ENCODE results near the gene TATDN2.
A peak's percentile ranks its signal among the peaks of the same experiment; 100 is the strongest.

Gene TATDN2

DNA sequence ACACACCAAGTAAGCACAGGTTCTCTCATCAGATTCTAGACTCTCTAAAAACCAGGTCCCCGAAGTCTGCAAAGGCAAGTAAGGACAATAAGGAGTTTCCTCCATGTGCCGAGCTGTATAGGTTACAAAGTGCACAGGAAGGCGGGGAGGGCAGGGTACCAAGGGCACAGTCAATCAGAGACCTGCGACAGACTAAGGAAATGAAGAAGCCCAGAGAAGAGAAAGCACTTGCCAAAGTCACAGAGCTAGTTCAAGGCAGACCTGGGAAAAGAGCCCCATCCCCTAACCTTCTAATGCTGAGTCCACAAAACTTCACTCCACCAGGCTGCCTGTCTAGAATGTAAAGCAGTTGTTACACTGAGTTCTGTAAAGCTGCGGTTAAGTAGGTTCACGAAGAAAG lies 71.0 kb downstream of the TATDN2 start:
- TF ChIP-seq, protein P1, sequence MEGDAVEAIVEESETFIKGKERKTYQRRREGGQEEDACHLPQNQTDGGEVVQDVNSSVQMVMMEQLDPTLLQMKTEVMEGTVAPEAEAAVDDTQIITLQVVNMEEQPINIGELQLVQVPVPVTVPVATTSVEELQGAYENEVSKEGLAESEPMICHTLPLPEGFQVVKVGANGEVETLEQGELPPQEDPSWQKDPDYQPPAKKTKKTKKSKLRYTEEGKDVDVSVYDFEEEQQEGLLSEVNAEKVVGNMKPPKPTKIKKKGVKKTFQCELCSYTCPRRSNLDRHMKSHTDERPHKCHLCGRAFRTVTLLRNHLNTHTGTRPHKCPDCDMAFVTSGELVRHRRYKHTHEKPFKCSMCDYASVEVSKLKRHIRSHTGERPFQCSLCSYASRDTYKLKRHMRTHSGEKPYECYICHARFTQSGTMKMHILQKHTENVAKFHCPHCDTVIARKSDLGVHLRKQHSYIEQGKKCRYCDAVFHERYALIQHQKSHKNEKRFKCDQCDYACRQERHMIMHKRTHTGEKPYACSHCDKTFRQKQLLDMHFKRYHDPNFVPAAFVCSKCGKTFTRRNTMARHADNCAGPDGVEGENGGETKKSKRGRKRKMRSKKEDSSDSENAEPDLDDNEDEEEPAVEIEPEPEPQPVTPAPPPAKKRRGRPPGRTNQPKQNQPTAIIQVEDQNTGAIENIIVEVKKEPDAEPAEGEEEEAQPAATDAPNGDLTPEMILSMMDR (IDR thresholded peaks at IDR 0.05; ENCODE audit: extremely low read depth, missing control alignments), result no peak
- no peak for DNase-seq (ENCODE audit: low spot score)

DNA sequence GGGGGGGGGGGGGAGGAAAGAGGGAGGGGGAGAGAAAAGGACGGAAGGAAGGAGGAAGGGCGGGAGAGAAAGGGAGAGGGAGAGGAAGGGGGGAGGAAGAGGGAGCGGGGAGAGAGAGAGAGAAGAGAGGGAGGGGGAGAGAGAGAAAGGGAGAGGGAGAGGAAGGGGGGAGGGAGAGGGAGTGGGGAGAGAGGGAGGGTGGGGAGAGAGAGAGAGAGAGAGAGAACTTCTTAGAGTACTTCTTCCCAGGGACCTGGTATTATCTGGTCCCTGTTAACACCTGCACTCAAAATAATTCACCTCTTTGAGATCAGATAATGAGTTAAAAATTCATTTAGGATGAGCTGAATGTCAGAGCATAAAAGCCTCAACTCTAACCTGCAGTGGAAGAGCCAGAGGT lies 71.5 kb downstream of the TATDN2 start:
- TF ChIP-seq, protein P1 (IDR thresholded peaks at IDR 0.05; ENCODE audit: extremely low read depth, missing control alignments), result no peak
- no peak for DNase-seq (ENCODE audit: low spot score)

DNA sequence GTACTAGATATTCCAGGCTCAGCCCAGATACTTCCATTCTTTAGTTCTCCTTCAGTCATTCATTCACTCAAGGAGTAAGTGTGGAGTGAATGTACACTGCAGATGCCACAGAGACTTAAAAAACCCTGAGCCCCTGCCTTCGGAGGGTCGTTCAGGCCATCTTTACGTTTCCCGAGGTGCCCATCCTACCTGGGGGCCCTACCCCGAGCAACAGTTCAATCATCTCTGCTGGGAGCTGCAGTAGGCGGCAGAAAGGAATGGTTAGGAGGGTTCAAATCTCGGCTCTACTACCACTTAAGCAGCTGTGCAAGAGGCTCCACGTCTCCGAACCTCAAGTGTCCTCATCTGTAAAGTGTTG lies 72.0 kb downstream of the TATDN2 start:
- TF ChIP-seq, protein P1 (IDR thresholded peaks at IDR 0.05; ENCODE audit: extremely low read depth, missing control alignments), result no peak
- DNase-seq (ENCODE audit: low spot score), result no peak

DNA sequence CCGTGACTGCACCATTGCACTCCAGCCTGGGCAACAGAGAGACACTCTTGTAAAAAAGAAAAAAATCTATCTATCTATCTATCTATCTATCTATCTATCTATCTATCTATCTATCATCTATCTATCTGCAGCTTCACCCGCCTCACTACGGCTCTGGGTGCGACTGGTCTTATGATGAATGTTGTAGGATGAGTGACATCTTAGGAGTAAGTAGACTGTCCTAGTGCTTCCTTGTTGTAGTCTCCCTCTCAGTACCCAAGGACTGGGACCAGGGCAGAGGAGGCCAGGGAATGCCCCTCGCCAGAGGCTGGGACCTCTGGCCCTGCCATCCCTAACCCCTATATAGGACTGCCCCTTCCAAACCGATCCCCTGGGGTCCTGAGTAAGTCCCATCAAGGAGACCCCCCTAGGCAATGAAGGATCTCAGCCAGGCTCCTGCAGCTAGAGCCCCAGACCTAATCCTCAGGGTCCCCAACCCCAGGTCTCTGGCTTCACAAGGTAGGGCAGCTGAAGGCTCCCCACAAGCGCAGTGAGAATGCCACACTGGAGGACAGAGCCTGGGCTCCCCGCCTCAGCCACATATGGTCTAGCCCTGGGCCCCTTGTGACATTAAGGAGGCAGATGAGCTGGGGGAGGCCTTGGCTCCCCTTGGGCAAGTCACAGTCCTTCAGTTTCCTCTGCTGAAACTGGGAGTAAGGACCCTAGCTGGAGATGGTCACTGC lies 73.5 kb downstream of the TATDN2 start:
- no peak for DNase-seq (ENCODE audit: low spot score)
- TF ChIP-seq, protein P1 (IDR thresholded peaks at IDR 0.05; ENCODE audit: extremely low read depth, missing control alignments), result no peak

DNA sequence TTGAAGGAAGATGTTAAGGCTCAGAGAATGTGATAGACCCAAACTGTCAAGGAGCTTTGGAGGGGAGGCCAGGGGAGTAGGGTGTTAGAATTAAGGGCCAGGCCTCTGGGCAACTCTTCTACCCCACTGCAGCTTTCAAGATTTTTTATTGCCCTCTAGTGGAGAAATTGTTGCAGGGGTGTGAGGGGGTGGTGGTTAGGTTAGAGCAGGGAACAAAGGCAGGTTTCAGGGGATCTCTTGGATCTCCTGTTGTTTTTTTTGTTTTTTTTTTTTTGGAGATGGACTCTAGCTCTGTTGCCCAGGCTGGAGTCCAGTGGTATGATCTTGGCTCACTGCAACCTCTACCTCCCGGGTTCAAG lies 74.1 kb downstream of the TATDN2 start:
- peak; percentile 60 for DNase-seq (ENCODE audit: low spot score)

DNA sequence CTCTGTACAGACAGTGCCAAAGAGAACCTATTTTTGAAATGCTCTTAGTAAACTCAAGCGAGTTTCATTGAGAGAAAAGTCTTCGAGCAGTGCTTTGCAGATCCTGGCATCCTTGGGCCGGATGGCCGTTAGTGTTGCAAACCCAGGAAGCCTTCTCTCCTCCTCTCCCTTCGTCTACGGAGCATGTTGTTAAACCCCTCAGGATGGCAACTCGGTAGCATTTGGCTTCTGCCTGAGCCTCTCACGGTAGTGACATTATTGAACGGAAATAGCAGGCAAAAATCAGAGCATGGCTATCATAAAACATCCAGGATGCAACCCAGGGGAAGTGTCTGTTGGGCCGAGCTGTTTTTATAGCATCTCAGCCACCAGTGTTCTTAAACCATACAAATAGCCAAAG lies 79.3 kb downstream of the TATDN2 start:
- TF ChIP-seq, protein P1 (IDR thresholded peaks at IDR 0.05; ENCODE audit: extremely low read depth, missing control alignments), result no peak
- DNase-seq (ENCODE audit: low spot score), result no peak

More for the DNA sequence above, 74.1 kb downstream of the TATDN2 start:
- TF ChIP-seq, protein P1 (IDR thresholded peaks at IDR 0.05; ENCODE audit: extremely low read depth, missing control alignments), result peak; percentile 36

DNA sequence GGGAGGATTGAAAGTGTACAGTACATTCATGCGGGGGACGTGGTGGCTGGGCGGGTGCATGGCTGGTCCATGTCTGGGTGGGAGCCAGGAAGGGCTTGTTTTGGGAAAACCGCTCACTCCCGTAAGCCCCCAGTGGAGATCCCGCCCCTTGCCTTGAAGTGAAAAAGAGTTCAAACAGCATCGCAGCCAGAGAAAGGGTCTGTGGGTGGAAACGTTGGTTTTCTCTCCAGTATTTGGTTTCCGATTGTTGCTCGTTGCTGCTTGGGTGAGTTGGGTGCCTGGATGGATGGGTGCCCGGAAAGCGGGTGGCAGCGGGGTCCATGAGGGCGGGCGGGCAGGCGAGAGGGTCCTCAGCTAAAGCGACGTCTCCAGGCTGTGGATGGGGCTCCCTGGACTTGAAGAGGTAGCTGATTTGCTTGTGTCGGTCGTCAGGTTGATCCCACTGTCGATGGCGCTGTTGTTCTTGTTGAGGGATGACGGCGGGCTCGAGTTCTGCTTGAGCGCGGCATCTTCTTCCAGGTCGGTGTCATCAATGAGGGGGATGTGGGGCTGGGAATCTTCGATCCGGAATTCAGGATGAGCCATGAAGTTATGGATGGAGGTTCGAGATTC lies 80.3 kb downstream of the TATDN2 start:
- TF ChIP-seq, protein P1 (IDR thresholded peaks at IDR 0.05; ENCODE audit: extremely low read depth, missing control alignments), result no peak

More for the DNA sequence above, 80.3 kb downstream of the TATDN2 start:
- DNase-seq (ENCODE audit: low spot score), result no peak
